ENCODE measurements around the gene PIK3C2B. TPM values are rescaled to one million over a fixed set of nuclear protein-coding genes. Genes with fewer than 3 reads are reported as not detected.

PIK3C2B gene
- total RNA-seq, 1 donor from 2014 or later: 256 TPM

DNA sequence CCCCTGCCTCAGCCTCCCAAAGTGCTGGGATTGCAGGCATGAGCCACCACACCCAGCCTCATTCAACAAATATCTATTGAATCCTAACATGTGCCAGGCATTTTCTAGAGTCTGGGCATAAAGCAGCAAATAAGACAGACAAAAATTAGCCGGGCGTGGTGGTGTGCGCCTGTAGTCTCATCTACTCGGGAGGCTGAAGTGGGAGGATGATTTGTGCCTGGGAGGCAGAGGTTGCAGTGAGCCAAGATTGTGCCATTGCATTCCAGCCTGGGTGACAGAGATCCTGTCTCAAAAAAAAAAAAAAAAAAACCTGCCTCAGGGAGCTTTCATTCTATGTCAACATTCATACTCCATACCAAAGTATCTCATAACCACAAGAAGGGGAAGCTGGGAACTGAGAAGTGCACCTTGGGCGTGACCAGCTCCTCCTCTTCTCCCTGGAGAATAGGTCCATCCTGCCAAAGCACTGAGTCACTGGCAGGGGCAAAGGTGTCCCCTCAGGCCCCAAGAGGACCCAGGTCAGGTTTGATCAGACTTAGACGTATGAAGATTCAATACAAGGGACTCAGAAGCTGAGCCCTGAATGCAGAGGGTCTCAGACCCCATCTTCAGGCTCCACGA, 46.2 kb downstream of the PIK3C2B start:
- Mint-ChIP-seq H3K36me3 (ENCODE audit: low read depth, unreplicated experiment) (peaks cover 74% of the 10 kb centered on the region), H3K27me3 (ENCODE audit: unreplicated experiment) (peaks cover 22% of the 10 kb centered on the region), H3K4me3 (ENCODE audit: unreplicated experiment) (peak overlapping the region; percentile 42), H3K4me1 (ENCODE audit: unreplicated experiment) (peaks cover 51% of the 10 kb centered on the region), H3K9me3 (ENCODE audit: unreplicated experiment) (no peaks in the 10 kb centered on the region), H3K27ac (ENCODE audit: unreplicated experiment) (peak overlapping the region; percentile 52)
- TF ChIP-seq, protein P1, sequence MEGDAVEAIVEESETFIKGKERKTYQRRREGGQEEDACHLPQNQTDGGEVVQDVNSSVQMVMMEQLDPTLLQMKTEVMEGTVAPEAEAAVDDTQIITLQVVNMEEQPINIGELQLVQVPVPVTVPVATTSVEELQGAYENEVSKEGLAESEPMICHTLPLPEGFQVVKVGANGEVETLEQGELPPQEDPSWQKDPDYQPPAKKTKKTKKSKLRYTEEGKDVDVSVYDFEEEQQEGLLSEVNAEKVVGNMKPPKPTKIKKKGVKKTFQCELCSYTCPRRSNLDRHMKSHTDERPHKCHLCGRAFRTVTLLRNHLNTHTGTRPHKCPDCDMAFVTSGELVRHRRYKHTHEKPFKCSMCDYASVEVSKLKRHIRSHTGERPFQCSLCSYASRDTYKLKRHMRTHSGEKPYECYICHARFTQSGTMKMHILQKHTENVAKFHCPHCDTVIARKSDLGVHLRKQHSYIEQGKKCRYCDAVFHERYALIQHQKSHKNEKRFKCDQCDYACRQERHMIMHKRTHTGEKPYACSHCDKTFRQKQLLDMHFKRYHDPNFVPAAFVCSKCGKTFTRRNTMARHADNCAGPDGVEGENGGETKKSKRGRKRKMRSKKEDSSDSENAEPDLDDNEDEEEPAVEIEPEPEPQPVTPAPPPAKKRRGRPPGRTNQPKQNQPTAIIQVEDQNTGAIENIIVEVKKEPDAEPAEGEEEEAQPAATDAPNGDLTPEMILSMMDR (IDR thresholded peaks at IDR 0.05; ENCODE audit: unreplicated experiment): no peak
- DNase-seq (ENCODE audit: low spot score): no peak

DNA sequence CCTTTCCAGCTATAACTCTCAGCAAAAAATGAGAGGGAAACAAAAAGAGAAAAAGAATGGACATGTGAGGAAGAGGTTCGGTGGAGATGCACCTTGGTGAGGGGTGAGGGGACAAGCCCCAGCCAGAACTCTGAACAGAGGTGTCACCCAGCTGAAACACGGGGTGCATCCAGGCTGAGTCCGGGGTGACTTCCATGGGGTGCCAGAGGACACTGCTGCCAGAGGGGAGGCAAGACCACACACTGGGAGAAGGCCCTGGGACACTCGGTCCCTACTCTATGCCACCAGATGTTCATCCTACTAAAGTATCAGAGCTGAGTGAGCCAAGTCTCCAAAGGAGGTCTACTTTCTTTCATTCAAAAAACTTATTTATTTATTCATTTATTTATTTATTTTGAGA, 46.9 kb downstream of the PIK3C2B start:
- H3K4me3 Mint-ChIP-seq (ENCODE audit: unreplicated experiment): peak overlapping the region; percentile 33
- no peaks in the 10 kb centered on the region for H3K9me3 Mint-ChIP-seq (ENCODE audit: unreplicated experiment)
- H3K27me3 Mint-ChIP-seq (ENCODE audit: unreplicated experiment): peaks cover 17% of the 10 kb centered on the region
- peaks cover 74% of the 10 kb centered on the region for H3K36me3 Mint-ChIP-seq (ENCODE audit: low read depth, unreplicated experiment)
- TF ChIP-seq, protein P1 (IDR thresholded peaks at IDR 0.05; ENCODE audit: unreplicated experiment): no peak
- H3K27ac Mint-ChIP-seq (ENCODE audit: unreplicated experiment): no peak overlapping the region
- no peak for DNase-seq (ENCODE audit: low spot score)
- H3K4me1 Mint-ChIP-seq (ENCODE audit: unreplicated experiment): peaks cover 47% of the 10 kb centered on the region

DNA sequence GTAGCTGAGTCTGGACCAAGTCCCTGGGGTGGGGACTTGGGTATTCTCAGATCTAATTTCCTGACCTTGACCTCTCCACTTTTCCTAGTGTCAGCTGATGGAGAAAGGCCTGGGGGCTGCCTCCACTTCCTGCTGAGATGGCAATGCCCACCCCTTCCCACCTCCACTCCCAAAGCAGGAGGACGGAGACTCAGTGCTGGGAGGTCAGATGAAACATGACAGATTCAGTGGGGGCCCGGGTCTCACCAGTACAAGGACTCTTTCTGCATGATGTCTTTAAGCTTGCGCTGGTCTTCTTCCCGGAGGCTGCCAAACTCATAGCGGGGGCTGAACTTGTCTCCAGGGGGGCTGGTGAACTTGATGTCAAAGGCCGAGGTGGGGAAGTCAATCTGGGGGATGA, 47.4 kb downstream of the PIK3C2B start:
- Mint-ChIP-seq H3K27me3 (ENCODE audit: unreplicated experiment) (peaks cover 17% of the 10 kb centered on the region), H3K36me3 (ENCODE audit: low read depth, unreplicated experiment) (peaks cover 79% of the 10 kb centered on the region), H3K9me3 (ENCODE audit: unreplicated experiment) (no peaks in the 10 kb centered on the region), H3K4me1 (ENCODE audit: unreplicated experiment) (peaks cover 48% of the 10 kb centered on the region), H3K4me3 (ENCODE audit: unreplicated experiment) (peak overlapping the region; percentile 33), H3K27ac (ENCODE audit: unreplicated experiment) (peak overlapping the region; percentile 36)
- TF ChIP-seq, protein P1 (IDR thresholded peaks at IDR 0.05; ENCODE audit: unreplicated experiment): no peak
- DNase-seq (ENCODE audit: low spot score): no peak

DNA sequence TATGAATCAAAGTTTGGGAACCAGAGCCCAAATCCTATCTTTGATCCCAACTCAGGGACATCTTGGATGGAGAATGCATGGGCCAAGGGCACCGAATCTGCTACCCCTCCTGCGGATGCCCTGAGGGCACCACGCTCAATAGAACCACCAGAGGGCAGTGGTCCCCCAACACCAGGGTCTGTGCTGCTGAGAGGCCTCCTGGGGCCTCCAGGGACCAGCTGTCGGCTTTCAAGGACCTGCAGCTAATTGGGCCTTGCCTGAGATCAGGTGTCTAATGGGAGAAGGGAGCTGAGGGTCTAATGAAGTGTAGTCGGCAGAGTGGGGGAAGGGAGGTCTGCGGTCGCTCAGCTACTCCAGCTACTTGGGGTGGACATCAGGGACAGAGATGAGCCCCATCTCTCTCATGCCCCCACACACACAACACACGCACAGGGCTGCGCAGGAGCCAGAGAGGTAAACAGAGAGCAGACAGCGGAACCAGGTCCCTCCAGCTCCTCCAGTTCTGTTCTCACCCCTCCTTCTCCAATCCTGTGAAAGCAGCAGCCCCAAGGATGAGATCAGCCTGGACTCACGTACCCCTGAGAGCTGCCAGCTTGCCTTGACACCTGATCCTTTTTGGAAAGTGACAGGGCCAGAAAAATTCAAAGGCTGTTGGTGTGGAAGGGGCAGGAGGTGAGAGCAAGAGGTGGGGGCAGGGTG, 48.0 kb downstream of the PIK3C2B start:
- TF ChIP-seq, protein P1 (IDR thresholded peaks at IDR 0.05; ENCODE audit: unreplicated experiment): no peak
- DNase-seq (ENCODE audit: low spot score): peak; percentile 75
- H3K4me3 Mint-ChIP-seq (ENCODE audit: unreplicated experiment): peak overlapping the region; percentile 51
- peaks cover 49% of the 10 kb centered on the region for H3K4me1 Mint-ChIP-seq (ENCODE audit: unreplicated experiment)
- H3K9me3 Mint-ChIP-seq (ENCODE audit: unreplicated experiment): no peaks in the 10 kb centered on the region
- peaks cover 17% of the 10 kb centered on the region for H3K27me3 Mint-ChIP-seq (ENCODE audit: unreplicated experiment)
- peaks cover 81% of the 10 kb centered on the region for H3K36me3 Mint-ChIP-seq (ENCODE audit: low read depth, unreplicated experiment)
- no peak overlapping the region for H3K27ac Mint-ChIP-seq (ENCODE audit: unreplicated experiment)

DNA sequence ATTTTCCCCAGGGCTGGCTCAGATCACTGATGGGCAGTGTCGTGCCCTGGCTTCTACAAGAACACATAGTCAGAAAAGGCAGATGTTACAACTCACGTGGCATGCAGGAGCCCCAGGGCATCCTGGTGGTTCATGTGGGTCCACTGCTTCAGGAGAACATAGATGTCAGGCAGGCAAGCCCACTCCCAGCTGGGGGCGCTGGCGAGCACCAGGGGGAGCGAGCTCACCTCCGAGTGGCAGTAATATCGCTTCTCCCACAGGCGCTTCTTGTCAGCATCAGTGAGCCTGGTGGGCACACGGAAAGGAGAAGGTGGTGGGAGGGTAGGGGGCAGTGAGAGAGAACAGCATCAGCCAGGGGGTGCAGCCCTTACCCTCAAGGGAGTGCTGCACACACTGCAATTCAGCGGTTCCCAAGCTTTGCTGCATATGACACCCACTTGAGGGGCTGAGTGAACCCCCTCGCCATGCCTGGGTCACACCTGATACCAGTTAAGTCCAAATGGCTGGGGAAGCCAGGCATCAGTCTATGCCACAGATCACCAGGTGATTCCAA, 48.7 kb downstream of the PIK3C2B start:
- Mint-ChIP-seq H3K27me3 (ENCODE audit: unreplicated experiment) (peaks cover 20% of the 10 kb centered on the region), H3K9me3 (ENCODE audit: unreplicated experiment) (no peaks in the 10 kb centered on the region), H3K4me3 (ENCODE audit: unreplicated experiment) (peak overlapping the region; percentile 76), H3K36me3 (ENCODE audit: low read depth, unreplicated experiment) (peaks cover 82% of the 10 kb centered on the region), H3K27ac (ENCODE audit: unreplicated experiment) (peak overlapping the region; percentile 42), H3K4me1 (ENCODE audit: unreplicated experiment) (peaks cover 50% of the 10 kb centered on the region)
- DNase-seq (ENCODE audit: low spot score): peak; percentile 90
- TF ChIP-seq, protein P1 (IDR thresholded peaks at IDR 0.05; ENCODE audit: unreplicated experiment): peak; percentile 76

Data from endothelial cell (in vitro differentiated cells).